Pancreas (tissue), 10 donors: ENCODE measurements around the gene SLC25A41. TPM values are rescaled to one million over a fixed set of nuclear protein-coding genes. Genes with fewer than 3 reads are reported as not detected.

Experiments used
- ATAC-seq, 4 donors: fragments of 200-7000 bp; cut with Tn5 transposase; one replicate each; pipeline versions ENCODE4 v1.8.0 to v1.9.1; 2020; ENCODE audit warnings: mild to moderate bottlenecking in 4 of 4, moderate library complexity in 4 of 4
- DNase-seq, 6 donors: peaks; one replicate each; pipeline ENCODE4 v3.0.0-alpha.2; 2020
- FAIRE-seq: peaks from 2 replicates; lab custom pipeline; 2012; peaks lifted over from hg19 to GRCh38; lab: Jason Lieb, UNC
- H3K27ac ChIP-seq, 4 donors: fragments of 200-600 bp; sonication (generic); 1 replicate in 3 of 4; 2 replicates in 1 of 4; pipeline versions ENCODE4 v1.5.0 to v1.8.0; 2020
- H3K27me3 ChIP-seq, 4 donors: fragments of 200-600 bp; one replicate each; pipeline ENCODE4 v1.8.0; 2021
- H3K36me3 ChIP-seq, 3 donors: fragments of 200-600 bp; sonication (generic) in 1 of 3; one replicate each; pipeline versions ENCODE4 v1.5.0 to v1.8.0; 2020 to 2021
- H3K4me1 ChIP-seq, 3 donors: fragments of 200-600 bp; one replicate each; pipeline ENCODE4 v1.8.0; 2021
- H3K4me3 ChIP-seq, 4 donors: fragments of 200-600 bp; sonication (generic) in 2 of 4; one replicate each; pipeline versions ENCODE4 v1.5.0 to v1.8.0; 2020 to 2021
- H3K9me3 ChIP-seq, 4 donors: fragments of 200-600 bp; one replicate each; pipeline ENCODE4 v1.8.0; 2021
- WGBS, 2 donors: extraction: QIAGEN DNeasy Blood & Tissue Kit; methylation state at CpG; one replicate each; pipeline ENCODE4 v1.1.7; 2013; 5-methylcytosine and 5-hydroxymethylcytosine counted together
- intact Hi-C, 3 donors: fragments of 100-400 bp; cut with DNase I; formaldehyde crosslinking; loops; one replicate each; pipeline versions ENCODE4 v1.11.1 to v1.14.2; 2022
- polyA plus RNA-seq, 2 donors: library from polyadenylated mRNA; stranded (reverse); fragments of 200-250 nt; gene quantifications; one replicate each; pipeline ENCODE4 v1.2.3, GENCODE V29; 2013
- total RNA-seq, 6 donors: library from RNA; stranded (reverse); fragmentation: NEBNext Ultra II Directional in 4 of 6; extraction: Animal tissue kit (Norgen Biotek cat#: 25700) in 4 of 6; gene quantifications; one replicate each; pipeline versions ENCODE4 v1.2.1 to v1.2.4, GENCODE V29; 2021 to 2023
- TF ChIP-seq, protein P1 (sequence below), 4 donors: fragments of 200-600 bp; sonication (generic) in 3 of 4; IDR thresholded peaks; one replicate each; pipeline versions ENCODE4 v1.5.0 to v1.8.0; 2021; ENCODE audit warnings: antibody characterized with exemption in 4 of 4
- donor health status: healthy with polysubstance abuse.
- donor health status: DM: no; HTN: no; CAD: no; lungs with moderate emphysema.
- donor health status: DM: no; HTN: no; CAD: no.
- donor health status: control.
- donor health status: control.
- donor health status: Bipolar disorder and iron deficiency.
- donor health status: DM: yes; HTN: yes; CAD: no.
- donor health status: DM: no; HTN: no; CAD: no.
- donor health status: DM: no; HTN: no; CAD: no.
- donor health status: DM: yes; HTN: yes; CAD: no.

SLC25A41 gene
- total and polyA plus RNA-seq, 8 donors, result 0.12 to 0.91 (median 0.18) TPM; not detected in 2

- TF ChIP-seq, protein P1, sequence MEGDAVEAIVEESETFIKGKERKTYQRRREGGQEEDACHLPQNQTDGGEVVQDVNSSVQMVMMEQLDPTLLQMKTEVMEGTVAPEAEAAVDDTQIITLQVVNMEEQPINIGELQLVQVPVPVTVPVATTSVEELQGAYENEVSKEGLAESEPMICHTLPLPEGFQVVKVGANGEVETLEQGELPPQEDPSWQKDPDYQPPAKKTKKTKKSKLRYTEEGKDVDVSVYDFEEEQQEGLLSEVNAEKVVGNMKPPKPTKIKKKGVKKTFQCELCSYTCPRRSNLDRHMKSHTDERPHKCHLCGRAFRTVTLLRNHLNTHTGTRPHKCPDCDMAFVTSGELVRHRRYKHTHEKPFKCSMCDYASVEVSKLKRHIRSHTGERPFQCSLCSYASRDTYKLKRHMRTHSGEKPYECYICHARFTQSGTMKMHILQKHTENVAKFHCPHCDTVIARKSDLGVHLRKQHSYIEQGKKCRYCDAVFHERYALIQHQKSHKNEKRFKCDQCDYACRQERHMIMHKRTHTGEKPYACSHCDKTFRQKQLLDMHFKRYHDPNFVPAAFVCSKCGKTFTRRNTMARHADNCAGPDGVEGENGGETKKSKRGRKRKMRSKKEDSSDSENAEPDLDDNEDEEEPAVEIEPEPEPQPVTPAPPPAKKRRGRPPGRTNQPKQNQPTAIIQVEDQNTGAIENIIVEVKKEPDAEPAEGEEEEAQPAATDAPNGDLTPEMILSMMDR (IDR thresholded peaks at IDR 0.05), result no peak
- peaks cover 6 to 45% (median 32%) of the 10 kb centered on the region in 3 donors for H3K36me3 ChIP-seq
- intact Hi-C loops, result no loop called here
- peaks cover 0 to 11% (median 0%) of the 10 kb centered on the region in 3 donors for H3K4me1 ChIP-seq
- ATAC-seq (no peak), FAIRE-seq (no peak), DNase-seq (no peak)
- H3K4me3 ChIP-seq, result no peak overlapping the region
- no peak overlapping the region for H3K27ac ChIP-seq
- no peaks in the 10 kb centered on the region for H3K9me3 ChIP-seq
- 79 to 83% methylated on average over 20 of the region's 20 CpGs for WGBS, 2 donors
- H3K27me3 ChIP-seq, result no peaks in the 10 kb centered on the region
Measured at GRCh38 chr19:6421075-6422014, 12.2 kb downstream of the SLC25A41 start.

- WGBS, 2 donors, result 91 to 93% methylated on average over 19 of the region's 19 CpGs
- ATAC-seq, result no peak
Measured at GRCh38 chr19:6418562-6418932, 15.0 kb downstream of the SLC25A41 start.

DNA sequence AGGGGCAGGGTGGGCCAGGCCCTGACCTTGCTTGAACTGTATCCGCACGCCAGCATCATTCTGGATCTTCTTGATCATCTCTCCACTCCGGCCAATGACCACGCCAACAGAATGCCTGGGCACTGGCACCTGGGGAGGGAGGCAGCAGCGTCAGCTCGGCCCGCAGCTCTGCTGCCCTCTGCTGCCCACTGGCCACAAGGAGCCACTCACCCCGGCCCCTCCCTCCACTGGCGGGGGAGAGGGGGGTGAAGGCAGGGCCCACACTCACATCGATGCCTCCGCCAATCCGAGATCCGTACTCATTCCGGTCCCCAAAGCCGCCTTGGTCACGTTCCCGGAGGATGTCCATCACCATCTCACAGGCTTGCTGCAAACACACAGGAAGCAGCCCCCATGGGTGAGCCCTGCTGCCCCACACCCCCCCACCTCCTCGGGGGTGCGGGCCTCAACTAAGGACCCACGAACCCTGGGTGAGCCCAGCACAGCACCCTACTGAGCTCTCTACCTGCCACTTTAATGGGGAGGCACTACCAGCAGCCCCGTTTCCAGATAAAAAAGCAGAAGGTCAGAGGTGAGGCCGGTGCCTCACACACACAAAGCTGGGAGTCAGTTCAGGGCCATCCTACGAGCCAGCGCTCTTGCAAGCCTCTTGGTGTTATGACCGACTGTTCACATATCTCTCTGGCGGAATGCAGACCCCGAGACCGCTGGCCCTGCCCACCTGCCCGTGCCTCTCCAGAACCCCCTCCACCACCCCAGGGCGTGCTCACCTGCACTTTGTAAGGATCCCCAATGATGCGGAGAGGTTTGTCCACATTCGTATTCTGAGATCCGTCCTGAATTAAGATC lies 15.6 kb downstream of the SLC25A41 start:
- no peak overlapping the region for H3K4me3 ChIP-seq
- DNase-seq (peak in 1 of 6 donors; percentile 42), FAIRE-seq (no peak), ATAC-seq (peak in 3 of 4 donors; percentile 69 to 71 (median 70))
- TF ChIP-seq, protein P1 (IDR thresholded peaks at IDR 0.05), result no peak
- H3K4me1 ChIP-seq, result peaks cover 0 to 6% (median 0%) of the 10 kb centered on the region in 3 donors
- intact Hi-C loops, result no loop called here
- no peaks in the 10 kb centered on the region for H3K9me3 ChIP-seq
- H3K27ac ChIP-seq, result no peak overlapping the region
- peaks cover 11 to 69% (median 55%) of the 10 kb centered on the region in 3 donors for H3K36me3 ChIP-seq
- no peaks in the 10 kb centered on the region for H3K27me3 ChIP-seq
- WGBS, 2 donors, result 72 to 75% methylated on average over 33 of the region's 33 CpGs

More at GRCh38 chr19:6418562-6418932, 15.0 kb downstream of the SLC25A41 start:
- no peaks in the 10 kb centered on the region for H3K27me3 ChIP-seq
- H3K4me1 ChIP-seq, result peaks cover 0 to 11% (median 0%) of the 10 kb centered on the region in 3 donors
- intact Hi-C loops, result no loop called here
- FAIRE-seq (no peak), DNase-seq (no peak)
- TF ChIP-seq, protein P1 (IDR thresholded peaks at IDR 0.05), result no peak
- H3K36me3 ChIP-seq, result peaks cover 11 to 69% (median 55%) of the 10 kb centered on the region in 3 donors
- no peak overlapping the region for H3K27ac ChIP-seq
- H3K9me3 ChIP-seq, result no peaks in the 10 kb centered on the region
- H3K4me3 ChIP-seq, result no peak overlapping the region

DNA sequence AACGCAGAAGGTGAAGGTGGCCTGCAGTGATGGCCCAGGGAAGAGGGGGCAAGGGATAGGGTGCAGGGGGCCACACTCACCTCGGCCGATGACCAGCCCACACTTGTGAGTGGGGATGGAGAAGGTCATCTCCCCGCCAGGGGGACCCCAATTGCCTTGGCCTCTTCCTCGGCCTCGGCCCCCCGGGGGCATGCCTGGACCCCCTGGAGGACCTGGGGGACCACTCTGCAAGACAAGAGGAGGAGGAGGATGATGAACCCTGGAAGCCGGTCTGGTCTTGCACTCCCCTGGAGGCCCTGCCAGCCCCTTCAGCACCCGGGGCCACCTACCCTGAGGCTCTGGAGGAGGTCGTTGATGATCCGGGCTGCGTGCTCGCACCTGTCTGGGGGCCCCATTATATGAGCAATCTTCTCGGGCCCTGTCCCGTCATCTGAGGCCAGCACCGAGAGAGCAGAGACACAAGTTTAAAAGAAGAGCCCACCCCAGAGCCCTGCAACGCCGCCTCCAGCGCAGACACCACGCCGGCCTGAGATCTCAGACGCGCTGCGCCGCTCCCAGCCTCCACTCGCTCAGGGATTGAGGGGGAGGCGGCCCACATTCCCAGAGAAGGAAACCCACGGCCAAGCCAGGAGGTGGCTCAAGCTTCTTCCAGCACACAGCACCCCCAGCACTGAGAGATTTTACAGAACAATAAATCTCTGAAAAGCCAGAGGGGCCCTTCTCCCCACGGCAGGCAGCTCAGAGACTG lies 16.7 kb downstream of the SLC25A41 start:
- Histone ChIP-seq H3K9me3 (no peaks in the 10 kb centered on the region), H3K4me3 (no peak overlapping the region), H3K36me3 (peaks cover 11 to 69% (median 55%) of the 10 kb centered on the region in 3 donors), H3K27ac (no peak overlapping the region), H3K4me1 (no peaks in the 10 kb centered on the region), H3K27me3 (no peaks in the 10 kb centered on the region)
- WGBS, 2 donors, result 95 to 97% methylated on average over 27 to 29 of the region's 29 CpGs
- DNase-seq, result peak in 1 of 6 donors; percentile 70
- no peak for FAIRE-seq
- TF ChIP-seq, protein P1 (IDR thresholded peaks at IDR 0.05), result no peak
- no peak for ATAC-seq
- intact Hi-C loops, result no loop called here
